GM19238 (cell line): Measurements from ENCODE around the gene FBXO38.

Source experiments
- DNase-seq: peaks from one replicate; pipeline ENCODE4 v3.0.0; 2011; ENCODE audit warnings: low spot score; ENCODE audit not compliant: insufficient read length

The FBXO38 gene

GRCh38 chr5:148383564-148384379, at the start of gene FBXO38:
Gene FBXO38 (plus strand): TSS chr5:148383958. CDS start chr5:148394777, 10,819 bp downstream.
- peak; percentile 75 for DNase-seq

GRCh38 chr5:148335259-148335658, 48.5 kb upstream of the FBXO38 start, which contains the start of gene SPINK9:
Gene SPINK9 (plus strand): TSS chr5:148335559. CDS start chr5:148335614, 55 bp downstream.
- DNase-seq, result no peak

- DNase-seq, result no peak
Measured at GRCh38 chr5:148336704-148337435, 46.9 kb upstream of the FBXO38 start.

GRCh38 chr5:148342371-148343045, 41.2 kb upstream of the FBXO38 start:
- no peak for DNase-seq

GRCh38 chr5:148343046-148343407, 40.7 kb upstream of the FBXO38 start:
- no peak for DNase-seq

GRCh38 chr5:148343603-148344487, 39.9 kb upstream of the FBXO38 start:
- DNase-seq, result no peak

- no peak for DNase-seq
Measured at GRCh38 chr5:148347706-148348105, 36.1 kb upstream of the FBXO38 start.

GRCh38 chr5:148352696-148353095, 31.1 kb upstream of the FBXO38 start:
- DNase-seq, result no peak

GRCh38 chr5:148353634-148354033, 30.1 kb upstream of the FBXO38 start:
- DNase-seq, result no peak

- no peak for DNase-seq
Measured at GRCh38 chr5:148364343-148364742, 19.4 kb upstream of the FBXO38 start.

GRCh38 chr5:148368299-148368698, 15.5 kb upstream of the FBXO38 start:
- DNase-seq, result no peak

GRCh38 chr5:148372166-148372725, 11.5 kb upstream of the FBXO38 start:
- DNase-seq, result no peak

GRCh38 chr5:148372893-148373292, 10.9 kb upstream of the FBXO38 start:
- no peak for DNase-seq

- no peak for DNase-seq
Measured at GRCh38 chr5:148374690-148375360, 8.9 kb upstream of the FBXO38 start.

- no peak for DNase-seq
Measured at GRCh38 chr5:148376198-148376597, 7.6 kb upstream of the FBXO38 start.

GRCh38 chr5:148378670-148379069, 5.1 kb upstream of the FBXO38 start:
- DNase-seq, result no peak

- no peak for DNase-seq
Measured at GRCh38 chr5:148379340-148379739, 4.4 kb upstream of the FBXO38 start.

GRCh38 chr5:148381906-148382305, 1.9 kb upstream of the FBXO38 start:
- DNase-seq, result no peak

GRCh38 chr5:148382961-148383360, 797 bp upstream of the FBXO38 start:
- no peak for DNase-seq

GRCh38 chr5:148384380-148384737, 601 bp downstream of the FBXO38 start:
- DNase-seq, result peak; percentile 2
